HG03095 (cell line): ENCODE data around the gene GPATCH2L.

Experiments
- ATAC-seq: cut with Tn5 transposase; IDR thresholded peaks from one replicate; pipeline ENCODE4 v1.9.1; 2021; ENCODE audit warnings: moderate library complexity; ENCODE audit not compliant: unreplicated experiment

GPATCH2L gene

GRCh38 chr14:76135722-76136121 is 16.0 kb upstream of the GPATCH2L start:
- no peak for ATAC-seq

- no peak for ATAC-seq
Observed at GRCh38 chr14:76136476-76137110, 15.1 kb upstream of the GPATCH2L start.

GRCh38 chr14:76138119-76138757 is 13.5 kb upstream of the GPATCH2L start:
- no peak for ATAC-seq

GRCh38 chr14:76138758-76139723 is 12.7 kb upstream of the GPATCH2L start:
- ATAC-seq, result no peak

- no peak for ATAC-seq
Observed at GRCh38 chr14:76143642-76144041, 8.1 kb upstream of the GPATCH2L start.

GRCh38 chr14:76146976-76147375 is 4.7 kb upstream of the GPATCH2L start:
- ATAC-seq, result no peak

- no peak for ATAC-seq
Observed at GRCh38 chr14:76149196-76149595, 2.5 kb upstream of the GPATCH2L start.

- ATAC-seq, result peak; percentile 57
Observed at GRCh38 chr14:76152333-76152681, 585 bp downstream of the GPATCH2L start.

- ATAC-seq, result no peak
Observed at GRCh38 chr14:76153919-76154318, 2.2 kb downstream of the GPATCH2L start.

- ATAC-seq, result no peak
Observed at GRCh38 chr14:76154539-76155126, 2.9 kb downstream of the GPATCH2L start.

- ATAC-seq, result no peak
Observed at GRCh38 chr14:76163668-76164363, 12.1 kb downstream of the GPATCH2L start.

- no peak for ATAC-seq
Observed at GRCh38 chr14:76168531-76168930, 16.8 kb downstream of the GPATCH2L start.

GRCh38 chr14:76169776-76170175 is 18.1 kb downstream of the GPATCH2L start:
- ATAC-seq, result no peak

GRCh38 chr14:76174982-76175381 is 23.3 kb downstream of the GPATCH2L start:
- ATAC-seq, result no peak

- no peak for ATAC-seq
Observed at GRCh38 chr14:76175942-76176341, 24.2 kb downstream of the GPATCH2L start.

GRCh38 chr14:76181546-76181945 is 29.8 kb downstream of the GPATCH2L start:
- no peak for ATAC-seq

- ATAC-seq, result no peak
Observed at GRCh38 chr14:76186308-76187027, 34.7 kb downstream of the GPATCH2L start.

- ATAC-seq, result no peak
Observed at GRCh38 chr14:76191297-76191696, 39.6 kb downstream of the GPATCH2L start.

- no peak for ATAC-seq
Observed at GRCh38 chr14:76193696-76194095, 42.0 kb downstream of the GPATCH2L start.

- ATAC-seq, result no peak
Observed at GRCh38 chr14:76194327-76194726, 42.6 kb downstream of the GPATCH2L start.
